Omental fat pad (tissue), 4 donors: ENCODE measurements around the gene SORCS3. TPM values are rescaled to one million over a fixed set of nuclear protein-coding genes. Genes with fewer than 3 reads are reported as not detected.
"Not testable (repeated sequence)": the region's sequence is repeated elsewhere in the genome, so short reads cannot be mapped to it uniquely, and the experiment has no call there.

Source experiments
- ATAC-seq: fragments of 150-250 bp; one replicate; pipeline ENCODE4 v1.9.1; 2016; ENCODE audit warnings: mild to moderate bottlenecking, moderate library complexity; ENCODE audit not compliant: low FRiP score
- DNase-seq: peaks from one replicate; pipeline ENCODE4 v3.0.0-alpha.2; 2019; ENCODE audit warnings: low spot score
- CTCF ChIP-seq, 3 donors: fragments of 450-650 bp; IDR thresholded peaks; one replicate each; pipeline ENCODE4 v1.5.1; 2016 to 2017; ENCODE audit warnings: antibody characterized with exemption in 3 of 3, mild to moderate bottlenecking in 3 of 3, moderate library complexity in 2 of 3
- total RNA-seq, 4 donors: library from RNA; depleted of rRNA; stranded (reverse); fragments of >200 nt; gene quantifications; one replicate each; pipeline ENCODE4 v1.1.0, GENCODE V29; 2016

Gene SORCS3
- total RNA-seq, 4 donors from 2014 or later: not detected

DNA sequence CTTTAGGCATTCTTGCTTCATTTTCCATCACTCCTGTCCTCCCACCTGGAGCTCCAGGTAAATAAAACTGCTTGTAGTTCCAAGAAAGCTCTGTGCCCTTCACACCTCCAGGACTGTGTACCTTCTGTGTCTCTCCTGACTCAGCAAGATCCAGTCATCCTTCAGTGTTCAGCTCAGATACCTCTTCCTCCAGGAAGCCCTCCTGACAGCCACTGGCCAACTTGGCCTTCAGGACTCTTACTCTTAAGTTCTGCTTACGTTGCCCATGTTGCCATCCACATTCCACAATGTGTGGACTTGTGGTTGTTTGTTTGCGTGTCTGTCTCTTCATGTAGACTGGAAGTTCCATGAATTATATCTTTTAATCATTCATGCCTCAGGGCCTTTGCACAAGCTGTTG lies 48.0 kb downstream of the SORCS3 start:
- no peak for TF ChIP-seq CTCF (IDR thresholded peaks at IDR 0.05)
- ATAC-seq (no peak), DNase-seq (no peak)

DNA sequence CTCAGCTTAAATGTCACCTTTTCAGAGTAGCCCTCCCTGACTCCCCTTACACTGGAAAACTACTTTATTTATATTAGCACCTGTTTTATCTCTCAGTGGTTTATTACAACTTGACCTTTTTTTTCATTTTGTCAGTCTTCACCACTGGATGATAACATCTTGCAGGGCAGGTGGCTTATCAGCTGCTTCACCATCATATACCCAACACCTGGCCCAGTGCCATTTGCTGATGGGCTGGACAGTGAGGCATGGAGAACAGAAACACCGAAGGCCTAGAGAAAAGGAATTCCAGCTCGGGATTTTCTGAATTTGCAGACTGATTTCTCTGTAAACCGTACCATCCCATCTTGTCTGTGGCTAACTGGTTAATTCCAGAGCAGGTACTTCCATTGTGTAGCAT lies 48.5 kb downstream of the SORCS3 start:
- TF ChIP-seq CTCF (IDR thresholded peaks at IDR 0.05): no peak
- no peak for ATAC-seq
- DNase-seq: no peak

DNA sequence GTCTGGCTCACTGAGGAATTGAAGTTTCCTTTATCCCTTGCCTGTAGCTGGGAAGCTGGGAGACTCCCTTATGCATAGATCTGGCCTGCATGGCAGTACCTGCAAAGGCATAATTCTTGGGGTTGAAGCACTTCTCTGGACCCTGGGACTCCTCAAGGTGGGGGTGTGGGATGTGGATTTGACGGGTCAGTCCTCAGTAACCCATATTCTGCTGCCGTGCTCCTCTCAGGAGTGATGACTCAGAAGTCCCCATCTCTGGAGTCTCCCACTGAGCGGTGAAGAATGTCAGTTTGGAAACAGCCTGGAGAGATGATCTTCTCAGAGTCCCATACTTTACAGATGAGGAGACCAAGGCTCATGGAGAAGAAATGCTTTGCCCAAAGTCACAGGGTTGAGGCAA lies 49.0 kb downstream of the SORCS3 start:
- ATAC-seq (no peak), DNase-seq (no peak)
- TF ChIP-seq CTCF (IDR thresholded peaks at IDR 0.05): no peak

DNA sequence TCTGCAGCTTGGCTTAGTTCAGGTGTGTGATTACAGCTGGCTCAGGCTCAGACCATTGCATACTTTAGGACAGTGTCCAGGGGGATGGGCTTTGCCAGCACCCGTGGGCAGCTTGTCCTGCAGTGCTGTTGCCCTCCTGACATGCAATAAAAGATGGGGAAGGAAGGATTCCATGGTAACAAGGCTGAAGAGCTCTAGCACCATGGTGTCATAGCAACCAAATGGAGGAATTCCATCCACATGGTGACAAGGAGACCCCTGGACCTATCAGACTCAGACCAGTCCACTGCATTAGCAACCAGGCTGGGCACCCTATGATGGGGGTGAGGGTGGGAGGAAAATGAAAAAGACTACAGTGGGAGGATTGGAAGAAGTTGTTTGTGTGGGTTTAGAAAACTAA lies 49.9 kb downstream of the SORCS3 start:
- no peak for TF ChIP-seq CTCF (IDR thresholded peaks at IDR 0.05)
- no peak for DNase-seq
- ATAC-seq: no peak

DNA sequence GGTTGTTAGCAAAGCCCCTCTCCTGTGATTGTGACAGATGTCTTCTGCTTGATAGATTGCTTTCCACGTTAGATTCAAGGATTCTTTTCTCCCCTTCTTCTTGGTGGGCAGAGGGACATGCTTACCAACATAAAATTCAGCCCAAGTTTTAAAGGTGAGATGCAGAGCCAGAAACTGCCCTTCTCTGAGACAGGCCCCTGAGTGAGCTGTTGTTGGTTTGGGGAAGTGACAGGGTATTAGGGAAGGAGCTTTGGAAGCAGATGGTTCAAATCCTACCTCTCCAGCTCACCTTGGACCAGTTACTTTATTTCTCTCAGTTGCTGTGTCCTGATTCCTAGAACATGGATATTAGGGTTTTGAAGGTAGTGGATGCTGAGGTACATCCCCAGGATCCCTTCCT lies 53.0 kb downstream of the SORCS3 start:
- ATAC-seq: no peak
- no peak for TF ChIP-seq CTCF (IDR thresholded peaks at IDR 0.05)
- no peak for DNase-seq

- ATAC-seq, DNase-seq: not testable (repeated sequence)
These were observed 62.2 kb downstream of the SORCS3 start for GRCh38 chr10:104703262-104703661.

DNA sequence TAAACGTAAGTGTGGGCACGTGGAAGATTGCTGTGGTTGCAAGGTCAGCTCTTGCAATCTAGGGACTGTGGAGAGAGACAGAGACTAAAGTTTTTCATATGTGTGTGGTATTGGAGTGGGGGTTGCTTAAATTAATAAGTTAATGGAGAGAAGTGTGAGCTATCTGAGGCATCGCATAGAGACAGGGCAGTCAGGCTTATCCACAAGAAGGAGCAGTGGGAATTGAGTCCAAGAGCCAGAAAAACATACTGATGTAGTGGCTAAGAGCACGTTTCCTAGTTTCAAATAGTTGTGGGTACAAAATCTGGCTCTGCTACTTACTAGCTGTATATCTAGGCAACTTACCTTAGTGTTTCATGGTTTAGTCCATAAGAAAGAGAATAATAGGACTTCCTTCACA lies 65.8 kb downstream of the SORCS3 start:
- TF ChIP-seq CTCF (IDR thresholded peaks at IDR 0.05): no peak
- no peak for ATAC-seq
- no peak for DNase-seq
